SK-N-SH (cell line): ENCODE data around the gene SLC6A3.

Source experiments
- GABPA ChIP-seq: IDR thresholded peaks from 2 replicates; pipeline ENCODE4 v1.4.0; 2012; ENCODE audit warnings: low read depth, mild to moderate bottlenecking
- SIN3A ChIP-seq: IDR thresholded peaks from 2 replicates; pipeline ENCODE4 v1.6.1; 2012; ENCODE audit warnings: low read depth, mild to moderate bottlenecking, low read length, moderate library complexity, borderline replicate concordance
- SMC3 ChIP-seq: IDR thresholded peaks from 2 replicates; pipeline ENCODE4 v1.6.1; 2012; ENCODE audit warnings: low read depth, low read length, improper control_type of control experiment
- TF ChIP-seq, protein P1 (sequence below): fragments of 200-600 bp; sonication (generic); IDR thresholded peaks from 2 replicates; pipeline ENCODE4 v1.6.1; 2017; ENCODE audit warnings: antibody characterized with exemption, mild to moderate bottlenecking, moderate library complexity
- TF ChIP-seq, protein P2 (sequence below): fragments of 150-350 bp; IDR thresholded peaks from 2 replicates; pipeline ENCODE4 v1.6.1; 2017; ENCODE audit warnings: antibody characterized with exemption, low read length, low read depth, borderline replicate concordance

DNA sequence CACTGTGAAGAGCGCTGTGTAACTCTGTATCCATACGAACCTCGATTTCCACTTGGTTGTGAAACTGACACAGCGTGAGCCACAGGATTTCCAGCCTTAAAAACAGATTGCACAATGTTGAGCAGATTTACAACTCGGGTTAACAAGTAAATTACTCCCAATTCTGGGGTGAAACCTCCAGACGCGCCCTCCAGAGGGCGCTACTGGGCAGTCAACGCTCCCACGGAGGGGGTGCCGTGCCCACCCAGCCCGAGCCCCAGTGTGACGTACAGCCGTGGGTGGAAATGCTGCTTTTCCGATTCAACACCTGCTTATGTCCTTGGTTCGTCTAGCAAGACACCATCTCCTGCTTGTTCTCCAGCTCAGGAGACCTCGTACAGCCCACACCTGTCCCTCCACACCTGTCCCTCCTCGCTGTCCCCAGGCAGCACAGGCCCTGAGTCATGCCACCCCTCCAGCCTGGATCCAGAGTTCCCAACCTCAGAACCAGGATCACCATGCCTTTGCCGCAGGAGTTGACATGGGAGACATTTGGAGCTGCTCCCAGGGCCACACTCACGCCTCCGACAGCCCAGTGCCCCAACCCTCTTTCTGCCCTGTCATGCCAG, 34.4 kb upstream of the SLC6A3 start:
- TF ChIP-seq, protein P1, sequence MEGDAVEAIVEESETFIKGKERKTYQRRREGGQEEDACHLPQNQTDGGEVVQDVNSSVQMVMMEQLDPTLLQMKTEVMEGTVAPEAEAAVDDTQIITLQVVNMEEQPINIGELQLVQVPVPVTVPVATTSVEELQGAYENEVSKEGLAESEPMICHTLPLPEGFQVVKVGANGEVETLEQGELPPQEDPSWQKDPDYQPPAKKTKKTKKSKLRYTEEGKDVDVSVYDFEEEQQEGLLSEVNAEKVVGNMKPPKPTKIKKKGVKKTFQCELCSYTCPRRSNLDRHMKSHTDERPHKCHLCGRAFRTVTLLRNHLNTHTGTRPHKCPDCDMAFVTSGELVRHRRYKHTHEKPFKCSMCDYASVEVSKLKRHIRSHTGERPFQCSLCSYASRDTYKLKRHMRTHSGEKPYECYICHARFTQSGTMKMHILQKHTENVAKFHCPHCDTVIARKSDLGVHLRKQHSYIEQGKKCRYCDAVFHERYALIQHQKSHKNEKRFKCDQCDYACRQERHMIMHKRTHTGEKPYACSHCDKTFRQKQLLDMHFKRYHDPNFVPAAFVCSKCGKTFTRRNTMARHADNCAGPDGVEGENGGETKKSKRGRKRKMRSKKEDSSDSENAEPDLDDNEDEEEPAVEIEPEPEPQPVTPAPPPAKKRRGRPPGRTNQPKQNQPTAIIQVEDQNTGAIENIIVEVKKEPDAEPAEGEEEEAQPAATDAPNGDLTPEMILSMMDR, result peak; percentile 71
- TF ChIP-seq GABPA (no peak), SMC3 (0 out of 2 replicates have a peak, but pooled peaks have one; percentile 33), SIN3A (no peak)
- TF ChIP-seq, protein P2, sequence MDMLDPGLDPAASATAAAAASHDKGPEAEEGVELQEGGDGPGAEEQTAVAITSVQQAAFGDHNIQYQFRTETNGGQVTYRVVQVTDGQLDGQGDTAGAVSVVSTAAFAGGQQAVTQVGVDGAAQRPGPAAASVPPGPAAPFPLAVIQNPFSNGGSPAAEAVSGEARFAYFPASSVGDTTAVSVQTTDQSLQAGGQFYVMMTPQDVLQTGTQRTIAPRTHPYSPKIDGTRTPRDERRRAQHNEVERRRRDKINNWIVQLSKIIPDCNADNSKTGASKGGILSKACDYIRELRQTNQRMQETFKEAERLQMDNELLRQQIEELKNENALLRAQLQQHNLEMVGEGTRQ, result no peak
